Peyer's patch (tissue), 4 donors: Measurements from ENCODE around the gene CIP2A. TPM values are rescaled to one million over a fixed set of nuclear protein-coding genes. Genes with fewer than 3 reads are reported as not detected.

Experiments used
- DNase-seq, 3 donors: peaks; one replicate each; pipeline ENCODE4 v3.0.0-alpha.2; 2017 to 2019
- H3K27ac ChIP-seq, 4 donors: fragments of 200-600 bp; sonication (generic); one replicate each; pipeline ENCODE4 v1.5.1; 2016 to 2019
- H3K27me3 ChIP-seq, 2 donors: fragments of 200-600 bp; sonication (generic); one replicate each; pipeline ENCODE4 v1.5.1; 2019
- H3K36me3 ChIP-seq, 3 donors: fragments of 200-600 bp; sonication (generic); one replicate each; pipeline ENCODE4 v1.5.1; 2016 to 2019
- H3K4me1 ChIP-seq, 4 donors: fragments of 200-600 bp; sonication (generic); one replicate each; pipeline ENCODE4 v1.5.1; 2016 to 2019
- H3K4me3 ChIP-seq, 4 donors: fragments of 200-600 bp; sonication (generic); 1 replicate in 3 of 4; 2 replicates in 1 of 4; pipeline ENCODE4 v1.5.1; 2016 to 2019; ENCODE audit warnings: mild to moderate bottlenecking in 1 of 4
- H3K9me3 ChIP-seq, 4 donors: fragments of 200-600 bp; sonication (generic); one replicate each; pipeline ENCODE4 v1.5.1; 2016 to 2019; ENCODE audit warnings: mild to moderate bottlenecking in 1 of 4
- CTCF ChIP-seq, 6 experiments: fragments of 450-650 bp in 4 of 6; fragments of 200-600 bp in 2 of 6; sonication (generic) in 1 of 6; IDR thresholded peaks; one replicate each; pipeline ENCODE4 v1.5.1; 2017 to 2019; ENCODE audit warnings: antibody characterized with exemption in 6 of 6, mild to moderate bottlenecking in 3 of 6, moderate library complexity in 1 of 6
- POLR2A ChIP-seq, 2 donors: fragments of 450-650 bp; IDR thresholded peaks; one replicate each; pipeline ENCODE4 v1.5.1; 2017; ENCODE audit warnings: antibody characterized with exemption in 2 of 2, mild to moderate bottlenecking in 2 of 2, moderate library complexity in 2 of 2
- total RNA-seq, 4 donors: library from RNA; depleted of rRNA; stranded (reverse); fragments of >200 nt; gene quantifications; one replicate each; pipeline ENCODE4 v1.1.0, GENCODE V29; 2016

Gene CIP2A
- total RNA-seq, 4 donors from 2014 or later = 2.1 to 7.4 (median 4.5) TPM

DNA sequence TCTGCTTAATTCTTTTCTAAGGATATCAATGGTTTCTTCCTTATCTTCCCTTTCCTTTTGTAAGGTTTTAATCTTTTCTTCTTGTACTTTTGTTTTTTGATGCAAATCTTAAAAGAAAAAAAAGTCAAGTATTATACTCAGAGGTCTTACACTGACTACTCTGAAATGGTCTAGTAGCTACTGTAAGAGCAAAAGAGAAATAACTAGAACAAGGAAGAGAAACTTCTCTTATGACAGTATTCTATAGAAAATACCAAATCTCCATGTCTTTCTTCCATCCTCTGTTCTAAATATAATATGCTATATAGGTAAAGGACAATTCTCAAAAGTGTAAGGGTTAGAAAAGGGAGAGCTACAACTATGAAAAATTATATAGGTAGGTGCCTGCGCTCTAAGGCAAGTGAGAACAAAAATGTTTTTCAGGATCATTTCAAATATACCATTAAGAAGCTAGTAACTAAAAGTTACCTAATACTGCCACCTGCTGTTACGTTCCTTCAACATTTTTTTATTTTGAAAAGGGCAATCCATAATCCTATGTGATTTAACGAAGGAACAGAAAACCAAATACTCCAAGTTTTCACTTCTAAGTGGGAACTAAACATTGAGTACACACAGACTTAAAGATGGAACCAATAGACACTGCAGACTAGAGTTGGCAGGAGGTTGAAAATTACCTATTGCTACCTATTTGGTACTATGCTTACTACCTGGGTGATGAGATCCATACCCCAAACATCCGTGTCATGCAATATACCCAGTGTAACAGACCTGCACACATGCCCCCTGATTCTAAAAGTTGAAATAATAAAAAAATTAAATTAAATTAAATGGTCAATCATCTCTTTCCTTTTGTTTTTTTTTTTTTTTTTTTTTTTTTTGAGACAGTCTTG, 36.7 kb downstream of the CIP2A start:
- H3K9me3 ChIP-seq = no peaks in the 10 kb centered on the region
- no peaks in the 10 kb centered on the region for H3K36me3 ChIP-seq
- peaks cover 0 to 10% (median 0%) of the 10 kb centered on the region in 4 donors for H3K4me1 ChIP-seq
- TF ChIP-seq POLR2A (IDR thresholded peaks at IDR 0.05) (no peak), CTCF (IDR thresholded peaks at IDR 0.05) (peak in 5 of 6 experiments; percentile 47 to 59 (median 56))
- no peaks in the 10 kb centered on the region for H3K27me3 ChIP-seq
- no peak for DNase-seq
- no peak overlapping the region for H3K27ac ChIP-seq
- H3K4me3 ChIP-seq = no peak overlapping the region

DNA sequence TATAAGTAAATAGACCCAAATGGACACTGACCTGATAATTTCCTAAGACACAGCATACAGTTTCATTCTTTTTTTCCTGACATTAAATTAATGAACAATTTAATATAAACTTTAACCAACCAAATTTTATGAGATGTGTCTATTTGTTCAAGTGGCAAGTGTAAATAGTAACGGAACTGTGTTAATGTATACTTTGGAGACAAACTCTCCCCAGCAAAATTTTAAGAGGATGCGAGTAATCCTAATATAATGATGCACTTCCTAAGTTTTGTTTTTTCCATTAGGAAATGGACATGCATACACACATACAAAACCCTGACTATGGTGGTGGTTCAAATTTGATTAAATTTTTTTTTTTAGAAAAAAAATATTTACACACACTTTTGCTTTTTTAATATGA, 40.4 kb downstream of the CIP2A start:
- no peak for DNase-seq
- Histone ChIP-seq H3K4me1 (no peaks in the 10 kb centered on the region), H3K9me3 (no peaks in the 10 kb centered on the region), H3K36me3 (no peaks in the 10 kb centered on the region), H3K27me3 (no peaks in the 10 kb centered on the region), H3K4me3 (no peak overlapping the region), H3K27ac (no peak overlapping the region)
- TF ChIP-seq CTCF (IDR thresholded peaks at IDR 0.05) (no peak), POLR2A (IDR thresholded peaks at IDR 0.05) (no peak)

DNA sequence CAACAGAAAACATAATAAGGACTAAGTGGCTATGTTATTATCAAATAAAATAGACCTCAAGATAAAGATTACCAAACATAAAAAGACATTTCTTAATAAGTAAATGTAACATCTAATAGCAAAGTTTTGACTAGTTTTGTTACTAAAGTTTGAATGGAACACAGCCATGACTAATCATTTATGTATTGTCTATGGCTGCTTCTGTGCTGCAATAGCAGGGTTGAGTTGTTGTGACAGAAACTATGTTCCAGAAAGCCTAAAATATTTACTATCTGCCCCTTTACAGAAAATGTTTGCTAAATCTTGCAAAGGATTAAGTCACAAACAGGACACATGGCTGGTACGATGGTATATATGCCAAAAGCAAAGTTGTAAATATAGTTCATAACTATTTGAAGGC, 40.9 kb downstream of the CIP2A start:
- H3K36me3 ChIP-seq = no peaks in the 10 kb centered on the region
- H3K9me3 ChIP-seq = no peaks in the 10 kb centered on the region
- TF ChIP-seq CTCF (IDR thresholded peaks at IDR 0.05) = no peak
- TF ChIP-seq POLR2A (IDR thresholded peaks at IDR 0.05) = no peak
- no peaks in the 10 kb centered on the region for H3K27me3 ChIP-seq
- H3K4me1 ChIP-seq = no peaks in the 10 kb centered on the region
- H3K27ac ChIP-seq = no peak overlapping the region
- DNase-seq = no peak
- H3K4me3 ChIP-seq = no peak overlapping the region

- no peaks in the 10 kb centered on the region for H3K36me3 ChIP-seq
- no peak for DNase-seq
- TF ChIP-seq CTCF (IDR thresholded peaks at IDR 0.05) (no peak), POLR2A (IDR thresholded peaks at IDR 0.05) (no peak)
- peak overlapping the region in 1 of 4 donors; percentile 1 for H3K4me3 ChIP-seq
- no peaks in the 10 kb centered on the region for H3K4me1 ChIP-seq
- no peaks in the 10 kb centered on the region for H3K9me3 ChIP-seq
- H3K27ac ChIP-seq = no peak overlapping the region
- H3K27me3 ChIP-seq = no peaks in the 10 kb centered on the region
Observed at GRCh38 chr3:108546692-108547091, 42.5 kb downstream of the CIP2A start.

GRCh38 chr3:108546247-108546646, 43.0 kb downstream of the CIP2A start:
- Histone ChIP-seq H3K9me3 (no peaks in the 10 kb centered on the region), H3K36me3 (no peaks in the 10 kb centered on the region), H3K4me3 (peak overlapping the region in 1 of 4 donors; percentile 1), H3K27me3 (no peaks in the 10 kb centered on the region), H3K4me1 (no peaks in the 10 kb centered on the region), H3K27ac (no peak overlapping the region)
- TF ChIP-seq POLR2A (IDR thresholded peaks at IDR 0.05) = no peak
- TF ChIP-seq CTCF (IDR thresholded peaks at IDR 0.05) = no peak
- no peak for DNase-seq
